Colon (tissue), 2 donors: ENCODE results near the gene ACOT11.

Source experiments
- FAIRE-seq: peaks from 2 replicates; lab custom pipeline; 2012; peaks lifted over from hg19 to GRCh38; lab: Jason Lieb, UNC
- donor health status: control.
- donor health status: control.

ACOT11 gene

GRCh38 chr1:54588377-54588776 is 40.3 kb downstream of the ACOT11 start:
- no peak for FAIRE-seq

- no peak for FAIRE-seq
Measured at GRCh38 chr1:54591127-54591756, 43.2 kb downstream of the ACOT11 start.

- FAIRE-seq = no peak
Measured at GRCh38 chr1:54593571-54594160, 45.6 kb downstream of the ACOT11 start.

- no peak for FAIRE-seq
Measured at GRCh38 chr1:54594463-54594862, 46.4 kb downstream of the ACOT11 start.

GRCh38 chr1:54595956-54596498 is 48.0 kb downstream of the ACOT11 start:
- FAIRE-seq = no peak

- no peak for FAIRE-seq
Measured at GRCh38 chr1:54596756-54597155, 48.7 kb downstream of the ACOT11 start.

- no peak for FAIRE-seq
Measured at GRCh38 chr1:54597455-54598030, 49.5 kb downstream of the ACOT11 start.

GRCh38 chr1:54599211-54599823 is 51.3 kb downstream of the ACOT11 start:
- no peak for FAIRE-seq

- no peak for FAIRE-seq
Measured at GRCh38 chr1:54600947-54601721, 53.1 kb downstream of the ACOT11 start.

- no peak for FAIRE-seq
Measured at GRCh38 chr1:54601730-54602129, 53.7 kb downstream of the ACOT11 start.

- no peak for FAIRE-seq
Measured at GRCh38 chr1:54602554-54602953, 54.5 kb downstream of the ACOT11 start.

GRCh38 chr1:54603241-54603640 is 55.2 kb downstream of the ACOT11 start:
- FAIRE-seq = no peak

- no peak for FAIRE-seq
Measured at GRCh38 chr1:54604051-54604450, 56.0 kb downstream of the ACOT11 start.

- no peak for FAIRE-seq
Measured at GRCh38 chr1:54604572-54605370, 56.7 kb downstream of the ACOT11 start.

GRCh38 chr1:54606096-54606989 is 58.3 kb downstream of the ACOT11 start:
- FAIRE-seq = no peak

- no peak for FAIRE-seq
Measured at GRCh38 chr1:54606990-54607325, 58.9 kb downstream of the ACOT11 start.

GRCh38 chr1:54607821-54608565 is 60.0 kb downstream of the ACOT11 start:
- FAIRE-seq = no peak

GRCh38 chr1:54608566-54609230 is 60.7 kb downstream of the ACOT11 start:
- no peak for FAIRE-seq

GRCh38 chr1:54609301-54609921 is 61.4 kb downstream of the ACOT11 start:
- FAIRE-seq = no peak
